ENCODE data around the gene ABHD12. TPM values are rescaled to one million over a fixed set of nuclear protein-coding genes. Genes with fewer than 3 reads are reported as not detected.

Gene ABHD12
- total RNA-seq (10 to 100 TPM; 46.1 to 69.4 TPM), polyA plus RNA-seq (ENCODE audit: insufficient read length in 2 of 2) (100 to 1,000 TPM; 104 to 108 TPM)
- long read RNA-seq, donor 1, transcript ABHD12-201 (13 exons, 2,117 nt): major isoform, 24 of 55 reads
- long read RNA-seq, donor 1, partial matches to known transcripts: 29 of 55 reads
- long read RNA-seq, donor 1, other reads (novel, unspliced or antisense): 0 of 55 reads
- long read RNA-seq, donor 2, partial matches to known transcripts: 0 of 6 reads
- long read RNA-seq, donor 2, other reads (novel, unspliced or antisense): 0 of 6 reads
- long read RNA-seq, donor 3, transcript ABHD12-201 (13 exons, 2,117 nt): major isoform, 8 of 9 reads
- long read RNA-seq, donor 3, partial matches to known transcripts: 0 of 9 reads
- long read RNA-seq, donor 3, other reads (novel, unspliced or antisense): 0 of 9 reads
- long read RNA-seq, donor 4, transcript ABHD12-201 (13 exons, 2,117 nt): major isoform, 6 of 7 reads
- long read RNA-seq, donor 4, partial matches to known transcripts: 0 of 7 reads
- long read RNA-seq, donor 4, other reads (novel, unspliced or antisense): 0 of 7 reads

DNA sequence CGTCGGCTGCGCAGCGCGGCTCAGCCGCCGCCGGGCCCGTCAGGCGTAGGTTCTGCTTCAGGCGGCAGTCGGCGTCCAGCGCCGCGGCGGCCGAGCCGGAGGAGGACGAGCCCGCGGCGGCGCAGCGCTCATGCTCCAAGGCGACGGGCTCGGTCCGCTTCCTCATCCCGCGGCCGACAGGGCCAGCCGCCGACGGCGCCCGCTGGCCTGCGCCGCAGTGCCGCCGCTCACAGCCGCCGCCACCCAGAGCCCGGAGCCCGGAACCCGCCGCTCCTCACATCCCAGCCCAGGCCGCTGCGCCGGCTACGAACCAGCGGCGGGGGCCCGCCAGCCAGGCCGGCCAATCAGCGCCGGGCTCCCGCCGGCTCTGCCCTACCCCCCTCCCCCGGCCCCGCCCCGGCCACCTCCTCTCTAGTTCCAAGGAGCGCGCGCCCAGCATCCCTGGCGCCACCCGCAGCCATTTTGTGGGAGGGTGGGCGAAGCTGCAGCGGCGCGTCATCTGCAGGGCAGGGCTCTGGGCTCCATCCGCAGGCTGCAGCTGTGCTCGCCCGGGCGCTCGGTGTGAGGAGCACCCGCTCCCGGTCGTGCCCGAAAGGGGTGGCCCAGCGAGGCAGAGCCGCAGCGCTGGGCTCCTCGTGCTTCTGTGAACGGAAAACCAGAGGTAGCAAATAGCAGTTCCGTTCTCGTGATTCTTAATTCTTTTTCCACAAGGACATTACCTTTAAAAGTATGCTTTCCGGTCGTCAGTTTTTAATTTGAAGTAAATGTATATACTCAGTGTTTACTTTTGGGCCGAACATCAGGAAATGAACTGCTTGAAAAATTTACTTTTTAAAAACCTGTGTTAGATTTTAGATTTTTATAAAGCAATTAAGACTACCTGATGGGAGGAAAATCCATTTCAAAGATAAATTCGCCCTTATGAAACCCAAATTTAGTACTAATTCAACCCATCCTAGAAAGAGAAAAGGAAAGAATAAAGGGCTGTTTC lies at the start of gene ABHD12:
Gene ABHD12, minus strand, starts transcription at position 298 of the 991 bp plus-strand sequence. Its CDS starts 132 bp downstream, at position 166.
- DNase-seq (ENCODE audit: low read depth in 4 of 6, low spot score in 6 of 6): peak; percentile 78 to 98 (median 94)
- H3K36me3 ChIP-seq (ENCODE audit: control insufficient read depth, insufficient read depth, low read length): peaks cover 6% of the 10 kb centered on the region
- H3K9me3 ChIP-seq (ENCODE audit: control insufficient read depth, insufficient read depth, low read length): no peaks in the 10 kb centered on the region
- peak within 1 kb of the TSS; percentile 71 for H3K4me3 ChIP-seq (ENCODE audit: low read depth, low read length)
- no peaks in the 10 kb centered on the region for H3K27me3 ChIP-seq (ENCODE audit: control insufficient read depth, insufficient read depth, low read length)
- under 1% methylated on average over 83 of the region's 91 CpGs for WGBS (ENCODE audit: insufficient coverage)
- peak within 1 kb of the TSS; percentile 86 for H3K27ac ChIP-seq (ENCODE audit: low read depth, low read length)
- H3K4me1 ChIP-seq (ENCODE audit: control insufficient read depth, insufficient read depth, low read length): no peaks in the 10 kb centered on the region

DNA sequence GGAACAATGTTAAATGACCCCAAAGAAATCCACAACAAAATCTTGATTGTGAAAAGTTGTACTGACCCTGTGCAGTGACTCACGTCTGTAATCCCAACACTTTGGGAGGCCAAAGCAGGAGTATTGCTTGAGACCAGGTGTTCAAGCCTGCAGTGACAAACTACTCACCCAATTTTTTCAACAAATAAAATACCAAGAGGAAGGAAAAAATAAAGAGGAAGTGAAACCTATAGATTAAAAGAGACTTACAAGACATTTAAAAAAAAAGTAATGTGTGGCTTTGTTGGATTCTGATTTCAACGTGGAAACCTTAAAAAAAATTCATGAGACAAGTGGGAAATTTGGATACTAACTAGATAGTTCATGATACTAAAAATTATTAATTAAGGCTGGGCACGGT lies 48.7 kb upstream of the ABHD12 start:
- no CpG with 5 or more reads among the region's 3 CpGs for WGBS (ENCODE audit: insufficient coverage)
- H3K9me3 ChIP-seq (ENCODE audit: control insufficient read depth, insufficient read depth, low read length): no peaks in the 10 kb centered on the region
- H3K36me3 ChIP-seq (ENCODE audit: control insufficient read depth, insufficient read depth, low read length): peaks cover 3% of the 10 kb centered on the region
- H3K27ac ChIP-seq (ENCODE audit: low read depth, low read length): no peak overlapping the region
- no peak for DNase-seq (ENCODE audit: low read depth in 4 of 6, low spot score in 6 of 6)
- H3K4me1 ChIP-seq (ENCODE audit: control insufficient read depth, insufficient read depth, low read length): no peaks in the 10 kb centered on the region
- H3K27me3 ChIP-seq (ENCODE audit: control insufficient read depth, insufficient read depth, low read length): no peaks in the 10 kb centered on the region
- no peak overlapping the region for H3K4me3 ChIP-seq (ENCODE audit: low read depth, low read length)

DNA sequence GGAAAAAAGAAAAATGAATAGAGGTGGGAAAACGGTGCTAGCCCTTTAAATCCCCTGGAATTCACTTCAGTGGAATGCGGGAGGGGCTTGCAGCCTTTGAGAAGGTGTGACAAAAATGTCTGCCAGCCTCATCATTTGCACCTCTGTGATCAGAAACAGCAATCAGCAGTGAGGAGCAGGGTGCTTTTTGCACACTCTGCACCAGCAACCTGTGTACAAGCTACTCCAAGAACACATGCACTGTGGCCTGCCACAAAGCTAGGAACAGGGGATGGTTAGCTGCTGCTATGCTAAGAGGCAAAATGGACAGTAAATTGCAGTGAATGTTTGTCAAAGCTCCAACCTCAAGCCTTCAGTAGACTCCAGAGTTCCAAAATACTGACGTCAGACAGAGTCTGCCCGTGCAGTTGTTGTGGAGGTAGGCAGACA lies 46.5 kb upstream of the ABHD12 start:
- Histone ChIP-seq H3K36me3 (ENCODE audit: control insufficient read depth, insufficient read depth, low read length) (peaks cover 3% of the 10 kb centered on the region), H3K4me3 (ENCODE audit: low read depth, low read length) (no peak overlapping the region), H3K9me3 (ENCODE audit: control insufficient read depth, insufficient read depth, low read length) (no peaks in the 10 kb centered on the region), H3K4me1 (ENCODE audit: control insufficient read depth, insufficient read depth, low read length) (no peaks in the 10 kb centered on the region), H3K27me3 (ENCODE audit: control insufficient read depth, insufficient read depth, low read length) (no peaks in the 10 kb centered on the region), H3K27ac (ENCODE audit: low read depth, low read length) (no peak overlapping the region)
- WGBS (ENCODE audit: insufficient coverage): 46% methylated on average over 2 of the region's 4 CpGs
- no peak for DNase-seq (ENCODE audit: low read depth in 4 of 6, low spot score in 6 of 6)

DNA sequence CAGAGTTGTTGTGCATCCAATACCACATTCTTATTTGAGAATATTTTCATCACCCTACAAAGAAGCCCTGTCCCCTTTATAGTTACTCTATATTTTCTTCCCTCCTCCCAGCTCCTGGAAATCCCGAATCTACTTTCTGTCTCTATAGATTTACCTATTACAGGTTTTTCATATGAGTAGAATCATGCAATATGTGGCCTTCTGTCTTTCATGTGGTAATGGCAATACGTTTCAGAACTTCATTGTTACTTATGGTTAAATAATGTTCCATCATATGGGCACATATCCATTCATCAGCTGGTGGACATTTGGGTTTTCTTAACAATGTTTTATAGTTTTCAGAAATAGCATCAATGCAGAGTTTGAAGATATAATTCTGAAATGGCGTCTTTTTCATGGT lies 33.9 kb upstream of the ABHD12 start:
- Histone ChIP-seq H3K27me3 (ENCODE audit: control insufficient read depth, insufficient read depth, low read length) (no peaks in the 10 kb centered on the region), H3K4me1 (ENCODE audit: control insufficient read depth, insufficient read depth, low read length) (no peaks in the 10 kb centered on the region), H3K27ac (ENCODE audit: low read depth, low read length) (no peak overlapping the region), H3K4me3 (ENCODE audit: low read depth, low read length) (no peak overlapping the region), H3K9me3 (ENCODE audit: control insufficient read depth, insufficient read depth, low read length) (no peaks in the 10 kb centered on the region), H3K36me3 (ENCODE audit: control insufficient read depth, insufficient read depth, low read length) (peaks cover 15% of the 10 kb centered on the region)
- no CpG with 5 or more reads among the region's 3 CpGs for WGBS (ENCODE audit: insufficient coverage)
- no peak for DNase-seq (ENCODE audit: low read depth in 4 of 6, low spot score in 6 of 6)

DNA sequence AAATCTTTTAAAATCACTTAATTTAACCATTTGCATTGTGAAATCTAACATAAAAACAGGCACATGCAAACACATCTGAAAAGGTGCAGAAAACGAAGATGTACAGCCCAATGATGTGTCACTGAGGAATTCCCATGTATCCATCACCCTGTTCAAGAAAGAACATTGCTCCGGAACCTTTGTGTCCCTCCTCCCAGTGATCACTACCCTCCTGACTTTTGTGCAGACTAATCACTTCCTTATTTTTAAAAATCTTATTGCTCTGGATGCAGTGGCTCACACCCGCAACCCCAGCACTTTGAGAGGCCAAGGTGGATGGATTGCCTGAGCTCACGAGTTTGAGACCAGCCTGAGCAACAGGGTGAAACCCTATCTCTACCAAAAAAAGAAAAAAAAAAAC lies 31.4 kb upstream of the ABHD12 start:
- Histone ChIP-seq H3K9me3 (ENCODE audit: control insufficient read depth, insufficient read depth, low read length) (no peaks in the 10 kb centered on the region), H3K4me1 (ENCODE audit: control insufficient read depth, insufficient read depth, low read length) (no peaks in the 10 kb centered on the region), H3K27me3 (ENCODE audit: control insufficient read depth, insufficient read depth, low read length) (no peaks in the 10 kb centered on the region), H3K36me3 (ENCODE audit: control insufficient read depth, insufficient read depth, low read length) (peaks cover 10% of the 10 kb centered on the region), H3K4me3 (ENCODE audit: low read depth, low read length) (no peak overlapping the region), H3K27ac (ENCODE audit: low read depth, low read length) (no peak overlapping the region)
- no peak for DNase-seq (ENCODE audit: low read depth in 4 of 6, low spot score in 6 of 6)
- 90% methylated on average over 2 of the region's 4 CpGs for WGBS (ENCODE audit: insufficient coverage)

DNA sequence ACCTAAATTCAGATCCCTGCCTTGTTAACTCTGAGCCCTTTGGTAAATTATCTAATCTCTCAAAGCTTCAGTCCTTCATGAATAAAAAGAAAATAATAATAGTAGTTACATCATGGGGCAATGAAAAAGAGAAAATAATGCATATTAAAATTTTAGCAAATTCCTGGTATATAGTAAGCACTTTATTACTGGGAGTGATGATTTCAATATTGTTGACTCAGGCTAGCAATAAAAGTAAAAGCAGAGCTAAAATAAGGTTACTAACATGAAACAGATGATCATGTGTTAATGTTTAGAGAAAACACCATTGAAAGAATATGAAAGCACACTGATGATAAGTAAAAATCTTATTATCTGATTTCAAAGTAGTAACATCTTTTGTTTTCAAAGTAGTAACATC lies 30.5 kb upstream of the ABHD12 start:
- Histone ChIP-seq H3K4me1 (ENCODE audit: control insufficient read depth, insufficient read depth, low read length) (no peaks in the 10 kb centered on the region), H3K4me3 (ENCODE audit: low read depth, low read length) (no peak overlapping the region), H3K27me3 (ENCODE audit: control insufficient read depth, insufficient read depth, low read length) (no peaks in the 10 kb centered on the region), H3K36me3 (ENCODE audit: control insufficient read depth, insufficient read depth, low read length) (peaks cover 3% of the 10 kb centered on the region), H3K9me3 (ENCODE audit: control insufficient read depth, insufficient read depth, low read length) (no peaks in the 10 kb centered on the region), H3K27ac (ENCODE audit: low read depth, low read length) (no peak overlapping the region)
- no peak for DNase-seq (ENCODE audit: low read depth in 4 of 6, low spot score in 6 of 6)

DNA sequence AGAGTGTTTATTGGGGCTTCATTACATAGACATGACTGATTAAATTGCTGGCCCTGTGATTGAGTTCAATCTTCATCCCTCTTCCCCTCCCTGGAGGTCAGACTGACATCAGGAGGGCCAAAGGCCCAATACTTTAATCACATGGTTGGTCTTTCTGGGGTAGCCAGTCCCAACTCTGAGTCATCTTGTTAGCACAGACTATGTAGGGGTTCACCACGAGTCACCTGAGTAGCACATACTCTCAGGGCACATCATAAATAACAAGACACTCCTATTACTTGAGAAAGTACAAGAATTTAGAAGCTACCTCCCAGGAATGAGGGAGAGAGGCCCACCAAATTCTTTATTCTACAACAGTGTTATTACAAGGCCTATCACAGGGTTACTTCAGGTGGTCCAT lies 28.1 kb upstream of the ABHD12 start:
- H3K4me1 ChIP-seq (ENCODE audit: control insufficient read depth, insufficient read depth, low read length): no peaks in the 10 kb centered on the region
- H3K9me3 ChIP-seq (ENCODE audit: control insufficient read depth, insufficient read depth, low read length): no peaks in the 10 kb centered on the region
- H3K36me3 ChIP-seq (ENCODE audit: control insufficient read depth, insufficient read depth, low read length): peaks cover 3% of the 10 kb centered on the region
- no CpG with 5 or more reads among the region's 1 CpG for WGBS (ENCODE audit: insufficient coverage)
- H3K27ac ChIP-seq (ENCODE audit: low read depth, low read length): no peak overlapping the region
- H3K4me3 ChIP-seq (ENCODE audit: low read depth, low read length): no peak overlapping the region
- no peaks in the 10 kb centered on the region for H3K27me3 ChIP-seq (ENCODE audit: control insufficient read depth, insufficient read depth, low read length)
- no peak for DNase-seq (ENCODE audit: low read depth in 4 of 6, low spot score in 6 of 6)

DNA sequence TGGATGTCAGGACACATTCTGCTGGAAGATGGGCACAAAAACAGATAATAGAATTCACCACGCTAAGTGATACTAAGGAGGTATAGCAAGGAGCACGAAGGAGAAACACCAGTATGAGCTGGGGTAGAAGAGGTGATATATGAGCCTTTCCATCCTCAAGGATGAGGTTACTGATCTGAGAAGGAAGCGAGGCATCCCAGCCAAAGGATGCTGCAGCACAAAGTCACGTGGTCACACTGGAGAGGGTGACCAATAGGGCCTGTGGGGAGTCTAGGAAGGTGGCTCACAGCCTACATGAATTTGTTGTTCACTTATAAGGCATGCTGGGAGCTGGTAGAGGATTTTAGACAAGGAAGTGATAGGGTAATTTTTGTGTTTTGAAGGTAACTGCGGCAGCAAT lies 18.3 kb upstream of the ABHD12 start:
- no peak for DNase-seq (ENCODE audit: low read depth in 4 of 6, low spot score in 6 of 6)
- H3K4me1 ChIP-seq (ENCODE audit: control insufficient read depth, insufficient read depth, low read length): peaks cover 6% of the 10 kb centered on the region
- H3K27me3 ChIP-seq (ENCODE audit: control insufficient read depth, insufficient read depth, low read length): no peaks in the 10 kb centered on the region
- no peaks in the 10 kb centered on the region for H3K36me3 ChIP-seq (ENCODE audit: control insufficient read depth, insufficient read depth, low read length)
- no peaks in the 10 kb centered on the region for H3K9me3 ChIP-seq (ENCODE audit: control insufficient read depth, insufficient read depth, low read length)
- H3K4me3 ChIP-seq (ENCODE audit: low read depth, low read length): no peak overlapping the region
- WGBS (ENCODE audit: insufficient coverage): 88% methylated on average over 5 of the region's 5 CpGs
- H3K27ac ChIP-seq (ENCODE audit: low read depth, low read length): no peak overlapping the region

DNA sequence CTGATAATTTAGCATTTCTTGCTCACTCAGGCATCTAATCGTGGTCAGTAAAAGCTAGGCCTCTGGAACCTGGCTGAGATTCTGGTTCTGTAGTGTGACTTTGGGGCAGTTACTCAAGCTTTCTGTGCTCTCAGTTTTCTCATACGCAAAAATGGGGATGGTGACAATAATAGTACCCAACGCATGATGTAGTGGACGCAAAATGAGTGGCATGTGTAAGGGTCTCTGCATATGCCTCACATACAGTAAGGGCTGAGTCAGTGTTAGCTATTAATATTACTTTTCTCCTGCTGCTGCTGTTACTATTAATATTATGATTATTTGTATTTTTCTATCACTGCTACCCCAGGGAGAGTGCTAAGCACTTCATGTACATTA lies 17.5 kb upstream of the ABHD12 start:
- Histone ChIP-seq H3K4me3 (ENCODE audit: low read depth, low read length) (peak overlapping the region; percentile 74), H3K36me3 (ENCODE audit: control insufficient read depth, insufficient read depth, low read length) (no peaks in the 10 kb centered on the region), H3K27ac (ENCODE audit: low read depth, low read length) (no peak overlapping the region), H3K27me3 (ENCODE audit: control insufficient read depth, insufficient read depth, low read length) (no peaks in the 10 kb centered on the region), H3K4me1 (ENCODE audit: control insufficient read depth, insufficient read depth, low read length) (peaks cover 6% of the 10 kb centered on the region), H3K9me3 (ENCODE audit: control insufficient read depth, insufficient read depth, low read length) (no peaks in the 10 kb centered on the region)
- WGBS (ENCODE audit: insufficient coverage): 0% methylated on average over 1 of the region's 4 CpGs
- no peak for DNase-seq (ENCODE audit: low read depth in 4 of 6, low spot score in 6 of 6)
